SK-N-SH treated with all-trans-retinoic acid at 6 μM for 48 hours (cell line): Measurements from ENCODE around the gene RBBP4.

ENCODE experiments used
- ATAC-seq: fragments of 200-7000 bp; cut with Tn5 transposase; 3 replicates; pipeline ENCODE4 v1.9.1; 2020; ENCODE audit warnings: mild to moderate bottlenecking, moderate library complexity
- ARNTL ChIP-seq: fragments of 450-650 bp; formaldehyde crosslinking; IDR thresholded peaks from 2 replicates; pipeline ENCODE4 v1.5.0; 2020; ENCODE audit warnings: low read depth, mild to moderate bottlenecking, moderate library complexity, borderline replicate concordance
- BACH2 ChIP-seq: fragments of 250-450 bp; sonication (Bioruptor Pico); IDR thresholded peaks from 2 replicates; pipeline ENCODE4 v1.9.0; 2021; ENCODE audit warnings: mild to moderate bottlenecking, borderline replicate concordance
- CREB5 ChIP-seq: fragments of 250-450 bp; sonication (Bioruptor Pico); IDR thresholded peaks from 2 replicates; pipeline ENCODE4 v1.5.1; 2020; ENCODE audit warnings: low read depth, mild to moderate bottlenecking, moderate library complexity
- CSDC2 ChIP-seq: fragments of 250-450 bp; sonication (Bioruptor Pico); IDR thresholded peaks from 2 replicates; pipeline ENCODE4 v1.5.0; 2020; ENCODE audit warnings: mild to moderate bottlenecking, moderate library complexity
- CSRNP3 ChIP-seq: fragments of 250-450 bp; sonication (Bioruptor Pico); IDR thresholded peaks from 2 replicates; pipeline ENCODE4 v1.5.1; 2021; ENCODE audit warnings: mild to moderate bottlenecking, moderate library complexity
- ESRRG ChIP-seq: fragments of 250-450 bp; sonication (Bioruptor Pico); IDR thresholded peaks from 2 replicates; pipeline ENCODE4 v1.6.1; 2021; ENCODE audit warnings: mild to moderate bottlenecking
- GLIS3 ChIP-seq: fragments of 250-450 bp; sonication (Bioruptor Pico); IDR thresholded peaks from 2 replicates; pipeline ENCODE4 v1.5.0; 2020; ENCODE audit warnings: mild to moderate bottlenecking, moderate library complexity
- ISL1 ChIP-seq: fragments of 250-450 bp; sonication (Bioruptor Pico); IDR thresholded peaks from 2 replicates; pipeline ENCODE4 v2.1.2; 2022; ENCODE audit warnings: mild to moderate bottlenecking, moderate library complexity
- OSR1 ChIP-seq: fragments of 250-450 bp; sonication (Bioruptor Pico); IDR thresholded peaks from 2 replicates; pipeline ENCODE4 v1.8.0; 2022; ENCODE audit warnings: moderate library complexity, mild to moderate bottlenecking, inconsistent platforms
- PATZ1 ChIP-seq: fragments of 250-450 bp; sonication (Bioruptor Pico); IDR thresholded peaks from 2 replicates; pipeline ENCODE4 v1.8.0; 2020; ENCODE audit warnings: mild to moderate bottlenecking, moderate library complexity, borderline replicate concordance
- POU6F1 ChIP-seq: fragments of 250-450 bp; sonication (Bioruptor Pico); IDR thresholded peaks from 2 replicates; pipeline ENCODE4 v1.8.0; 2021; ENCODE audit warnings: low read depth, mild to moderate bottlenecking, moderate library complexity, borderline replicate concordance
- PPARA ChIP-seq: fragments of 250-450 bp; sonication (Bioruptor Pico); IDR thresholded peaks from 2 replicates; pipeline ENCODE4 v1.5.0; 2020; ENCODE audit warnings: mild to moderate bottlenecking, borderline replicate concordance
- RARB ChIP-seq: fragments of 250-450 bp; sonication (Bioruptor Pico); IDR thresholded peaks from 2 replicates; pipeline ENCODE4 v1.8.0; 2021; ENCODE audit warnings: mild to moderate bottlenecking, moderate library complexity
- SNAI2 ChIP-seq: fragments of 250-450 bp; sonication (Bioruptor Pico); IDR thresholded peaks from 2 replicates; pipeline ENCODE4 v1.5.0; 2020; ENCODE audit warnings: mild to moderate bottlenecking, moderate library complexity
- TCF4 ChIP-seq: fragments of 250-450 bp; sonication (Bioruptor Pico); IDR thresholded peaks from 2 replicates; pipeline ENCODE4 v1.8.0; 2021; ENCODE audit warnings: mild to moderate bottlenecking, moderate library complexity, borderline replicate concordance
- TOX ChIP-seq: fragments of 250-450 bp; sonication (Bioruptor Pico); IDR thresholded peaks from 2 replicates; pipeline ENCODE4 v1.8.0; 2021; ENCODE audit warnings: mild to moderate bottlenecking, moderate library complexity, borderline replicate concordance
- TSHZ2 ChIP-seq: fragments of 250-450 bp; sonication (Bioruptor Pico); IDR thresholded peaks from 2 replicates; pipeline ENCODE4 v1.5.0; 2020; ENCODE audit warnings: mild to moderate bottlenecking, moderate library complexity
- ZC3H10 ChIP-seq: fragments of 250-450 bp; sonication (Bioruptor Pico); IDR thresholded peaks from 2 replicates; pipeline ENCODE4 v1.5.1; 2021; ENCODE audit warnings: mild to moderate bottlenecking, moderate library complexity
- ZFP30 ChIP-seq: fragments of 450-650 bp; formaldehyde crosslinking; IDR thresholded peaks from 2 replicates; pipeline ENCODE4 v1.5.0; 2022; ENCODE audit warnings: mild to moderate bottlenecking, moderate library complexity
- ZNF565 ChIP-seq: fragments of 450-650 bp; formaldehyde crosslinking; conservative IDR thresholded peaks from 2 replicates; pipeline ENCODE4 v1.5.0; 2020; ENCODE audit warnings: low read depth, mild to moderate bottlenecking, moderate library complexity
- ZNF70 ChIP-seq: fragments of 450-650 bp; formaldehyde crosslinking; IDR thresholded peaks from 2 replicates; pipeline ENCODE4 v1.5.0; 2020; ENCODE audit warnings: mild to moderate bottlenecking, moderate library complexity
- ZNF8 ChIP-seq: fragments of 450-650 bp; formaldehyde crosslinking; IDR thresholded peaks from 2 replicates; pipeline ENCODE4 v1.5.0; 2020; ENCODE audit warnings: mild to moderate bottlenecking, moderate library complexity

Gene RBBP4

GRCh38 chr1:32717503-32717902 lies 66.5 kb downstream of the RBBP4 start:
- no peak for TF ChIP-seq PATZ1
- no peak for TF ChIP-seq CSRNP3
- TF ChIP-seq CREB5 (CRISPR knock-in tag): no peak
- no peak for TF ChIP-seq ZNF70
- TF ChIP-seq ISL1: no peak
- no peak for TF ChIP-seq PPARA (CRISPR knock-in tag)
- TF ChIP-seq OSR1 (CRISPR knock-in tag): no peak
- TF ChIP-seq RARB (CRISPR knock-in tag): no peak
- no peak for TF ChIP-seq ZFP30 (CRISPR knock-in tag)
- TF ChIP-seq TOX (CRISPR knock-in tag): no peak
- TF ChIP-seq POU6F1 (CRISPR knock-in tag): no peak
- TF ChIP-seq GLIS3 (CRISPR knock-in tag): no peak
- no peak for TF ChIP-seq SNAI2 (CRISPR knock-in tag)
- TF ChIP-seq ZNF565 (CRISPR knock-in tag): no peak
- TF ChIP-seq CSDC2 (CRISPR knock-in tag): no peak
- TF ChIP-seq ZNF8 (CRISPR knock-in tag): no peak
- no peak for TF ChIP-seq ARNTL (CRISPR knock-in tag)
- no peak for TF ChIP-seq BACH2 (CRISPR knock-in tag)
- no peak for ATAC-seq

- no peak for ATAC-seq
- TF ChIP-seq ZC3H10 (CRISPR knock-in tag) (no peak), ESRRG (CRISPR knock-in tag) (no peak), TSHZ2 (CRISPR knock-in tag) (no peak), OSR1 (CRISPR knock-in tag) (no peak), ZNF70 (no peak), ARNTL (CRISPR knock-in tag) (no peak), GLIS3 (CRISPR knock-in tag) (no peak), POU6F1 (CRISPR knock-in tag) (no peak), TCF4 (no peak), BACH2 (CRISPR knock-in tag) (no peak), CREB5 (CRISPR knock-in tag) (no peak), ZFP30 (CRISPR knock-in tag) (no peak), ZNF8 (CRISPR knock-in tag) (no peak), ZNF565 (CRISPR knock-in tag) (no peak), CSDC2 (CRISPR knock-in tag) (no peak), SNAI2 (CRISPR knock-in tag) (no peak), RARB (CRISPR knock-in tag) (no peak)
These were observed 67.0 kb downstream of the RBBP4 start for GRCh38 chr1:32718036-32718435.
